ENCODE measurements around the gene MECR.
A peak's percentile ranks its signal among the peaks of the same experiment; 100 is the strongest.
"Not testable (repeated sequence)": the region's sequence is repeated elsewhere in the genome, so short reads cannot be mapped to it uniquely, and the experiment has no call there.

Gene MECR

GRCh38 chr1:29169976-29170375 lies 60.8 kb downstream of the MECR start:
- H3K4me1 ChIP-seq (ENCODE audit: insufficient read depth, low read length) = peaks cover 39% of the 10 kb centered on the region
- no peaks in the 10 kb centered on the region for H3K9me3 ChIP-seq (ENCODE audit: control insufficient read depth, insufficient read depth, low read length)
- H3K36me3 ChIP-seq (ENCODE audit: insufficient read depth, low read length) = peaks cover 6% of the 10 kb centered on the region
- H3K9ac ChIP-seq (ENCODE audit: low read depth, low read length) = no peak overlapping the region

- peaks cover 6% of the 10 kb centered on the region for H3K36me3 ChIP-seq (ENCODE audit: insufficient read depth, low read length)
- no peak overlapping the region for H3K9ac ChIP-seq (ENCODE audit: low read depth, low read length)
- H3K9me3 ChIP-seq (ENCODE audit: control insufficient read depth, insufficient read depth, low read length) = no peaks in the 10 kb centered on the region
- peaks cover 56% of the 10 kb centered on the region for H3K4me1 ChIP-seq (ENCODE audit: insufficient read depth, low read length)
Observed at GRCh38 chr1:29167904-29168303, 62.8 kb downstream of the MECR start.

- Histone ChIP-seq H3K9me3 (ENCODE audit: control insufficient read depth, insufficient read depth, low read length) (no peaks in the 10 kb centered on the region), H3K9ac (ENCODE audit: low read depth, low read length) (no peak overlapping the region), H3K36me3 (ENCODE audit: insufficient read depth, low read length) (peaks cover 6% of the 10 kb centered on the region), H3K4me1 (ENCODE audit: insufficient read depth, low read length) (peaks cover 63% of the 10 kb centered on the region)
Observed at GRCh38 chr1:29166291-29166878, 64.3 kb downstream of the MECR start.

- Histone ChIP-seq H3K4me1 (ENCODE audit: insufficient read depth, low read length) (peaks cover 55% of the 10 kb centered on the region), H3K9ac (ENCODE audit: low read depth, low read length) (peak overlapping the region; percentile 5), H3K9me3 (ENCODE audit: control insufficient read depth, insufficient read depth, low read length) (no peaks in the 10 kb centered on the region), H3K36me3 (ENCODE audit: insufficient read depth, low read length) (peaks cover 10% of the 10 kb centered on the region)
Observed at GRCh38 chr1:29164588-29164987, 66.1 kb downstream of the MECR start.

GRCh38 chr1:29162476-29163138 lies 68.1 kb downstream of the MECR start:
- peaks cover 16% of the 10 kb centered on the region for H3K36me3 ChIP-seq (ENCODE audit: insufficient read depth, low read length)
- H3K9ac ChIP-seq (ENCODE audit: low read depth, low read length) = no peak overlapping the region
- no peaks in the 10 kb centered on the region for H3K9me3 ChIP-seq (ENCODE audit: control insufficient read depth, insufficient read depth, low read length)
- H3K4me1 ChIP-seq (ENCODE audit: insufficient read depth, low read length) = peaks cover 51% of the 10 kb centered on the region

GRCh38 chr1:29162025-29162424 lies 68.7 kb downstream of the MECR start:
- Histone ChIP-seq H3K4me1 (ENCODE audit: insufficient read depth, low read length) (peaks cover 50% of the 10 kb centered on the region), H3K9me3 (ENCODE audit: control insufficient read depth, insufficient read depth, low read length) (no peaks in the 10 kb centered on the region), H3K9ac (ENCODE audit: low read depth, low read length) (no peak overlapping the region), H3K36me3 (ENCODE audit: insufficient read depth, low read length) (peaks cover 21% of the 10 kb centered on the region)

GRCh38 chr1:29159773-29160172 lies 71.0 kb downstream of the MECR start:
- Histone ChIP-seq H3K9me3 (ENCODE audit: control insufficient read depth, insufficient read depth, low read length) (no peaks in the 10 kb centered on the region), H3K36me3 (ENCODE audit: insufficient read depth, low read length) (peaks cover 26% of the 10 kb centered on the region), H3K9ac (ENCODE audit: low read depth, low read length) (no peak overlapping the region), H3K4me1 (ENCODE audit: insufficient read depth, low read length) (peaks cover 27% of the 10 kb centered on the region)

GRCh38 chr1:29157269-29157601 lies 73.5 kb downstream of the MECR start:
- Histone ChIP-seq H3K9ac (ENCODE audit: low read depth, low read length) (no peak overlapping the region), H3K36me3 (ENCODE audit: insufficient read depth, low read length) (peaks cover 41% of the 10 kb centered on the region), H3K9me3 (ENCODE audit: control insufficient read depth, insufficient read depth, low read length) (no peaks in the 10 kb centered on the region), H3K4me1 (ENCODE audit: insufficient read depth, low read length) (peaks cover 5% of the 10 kb centered on the region)

GRCh38 chr1:29156543-29157268 lies 74.0 kb downstream of the MECR start:
- Histone ChIP-seq H3K36me3 (ENCODE audit: insufficient read depth, low read length) (peaks cover 44% of the 10 kb centered on the region), H3K9ac (ENCODE audit: low read depth, low read length) (no peak overlapping the region), H3K4me1 (ENCODE audit: insufficient read depth, low read length) (peaks cover under 1% of the 10 kb centered on the region; the same call in 1 of the 2 replicates), H3K9me3 (ENCODE audit: control insufficient read depth, insufficient read depth, low read length) (no peaks in the 10 kb centered on the region)

- H3K9ac ChIP-seq (ENCODE audit: low read depth, low read length) = no peak overlapping the region
- no peaks in the 10 kb centered on the region for H3K9me3 ChIP-seq (ENCODE audit: control insufficient read depth, insufficient read depth, low read length)
- H3K4me1 ChIP-seq (ENCODE audit: insufficient read depth, low read length) = no peaks in the 10 kb centered on the region
- peaks cover 64% of the 10 kb centered on the region for H3K36me3 ChIP-seq (ENCODE audit: insufficient read depth, low read length)
Observed at GRCh38 chr1:29152046-29152805, 78.5 kb downstream of the MECR start.

GRCh38 chr1:29150346-29150745 lies 80.4 kb downstream of the MECR start:
- H3K9ac ChIP-seq (ENCODE audit: low read depth, low read length); H3K9me3 ChIP-seq (ENCODE audit: control insufficient read depth, insufficient read depth, low read length); H3K4me1 ChIP-seq (ENCODE audit: insufficient read depth, low read length): not testable (repeated sequence)
- H3K36me3 ChIP-seq (ENCODE audit: insufficient read depth, low read length) = peaks cover 66% of the 10 kb centered on the region

GRCh38 chr1:29148656-29149491 lies 81.9 kb downstream of the MECR start:
- no peak overlapping the region for H3K9ac ChIP-seq (ENCODE audit: low read depth, low read length)
- no peaks in the 10 kb centered on the region for H3K9me3 ChIP-seq (ENCODE audit: control insufficient read depth, insufficient read depth, low read length)
- H3K36me3 ChIP-seq (ENCODE audit: insufficient read depth, low read length) = peaks cover 55% of the 10 kb centered on the region
- H3K4me1 ChIP-seq (ENCODE audit: insufficient read depth, low read length) = no peaks in the 10 kb centered on the region

GRCh38 chr1:29145739-29146437 lies 84.8 kb downstream of the MECR start:
- Histone ChIP-seq H3K36me3 (ENCODE audit: insufficient read depth, low read length) (peaks cover 34% of the 10 kb centered on the region), H3K4me1 (ENCODE audit: insufficient read depth, low read length) (no peaks in the 10 kb centered on the region), H3K9me3 (ENCODE audit: control insufficient read depth, insufficient read depth, low read length) (no peaks in the 10 kb centered on the region), H3K9ac (ENCODE audit: low read depth, low read length) (no peak overlapping the region)
